Uterus (tissue), 4 donors: ENCODE measurements around the gene XRN2. TPM values are rescaled to one million over a fixed set of nuclear protein-coding genes. Genes with fewer than 3 reads are reported as not detected.

Experiments used
- DNase-seq, 2 donors: peaks; one replicate each; pipeline ENCODE4 v3.0.0-alpha.2; 2019 to 2020
- H3K27ac ChIP-seq, 2 donors: fragments of 200-600 bp; sonication (generic); 1 replicate in 1 of 2; 2 replicates in 1 of 2; pipeline ENCODE4 v1.5.1; 2016 to 2018
- H3K27me3 ChIP-seq, 2 donors: fragments of 200-600 bp; sonication (generic); one replicate each; pipeline ENCODE4 v1.5.1; 2018 to 2019; ENCODE audit warnings: control low read depth in 1 of 2
- H3K36me3 ChIP-seq, 2 donors: fragments of 200-600 bp; sonication (generic); one replicate each; pipeline ENCODE4 v1.5.1; 2019; ENCODE audit warnings: control low read depth in 1 of 2
- H3K4me1 ChIP-seq, 2 donors: fragments of 200-600 bp; sonication (generic); one replicate each; pipeline ENCODE4 v1.5.1; 2018 to 2019; ENCODE audit warnings: control low read depth in 1 of 2
- H3K4me3 ChIP-seq, 2 donors: fragments of 200-600 bp; sonication (generic); 1 replicate in 1 of 2; 2 replicates in 1 of 2; pipeline ENCODE4 v1.5.1; 2018 to 2019; ENCODE audit warnings: mild to moderate bottlenecking in 1 of 2
- H3K9me3 ChIP-seq, 2 donors: fragments of 200-600 bp; sonication (generic); one replicate each; pipeline ENCODE4 v1.5.1; 2019; ENCODE audit warnings: control low read depth in 1 of 2
- CTCF ChIP-seq, 4 experiments: fragments of 200-600 bp in 2 of 4; fragments of 450-650 bp in 2 of 4; sonication (generic) in 2 of 4; IDR thresholded peaks; one replicate each; pipeline ENCODE4 v1.5.1; 2016 to 2019; ENCODE audit warnings: antibody characterized with exemption in 4 of 4, mild to moderate bottlenecking in 2 of 4, moderate library complexity in 1 of 4
- POLR2A ChIP-seq, 2 donors: fragments of 450-650 bp; IDR thresholded peaks; one replicate each; pipeline ENCODE4 v1.6.1; 2016; ENCODE audit warnings: antibody characterized with exemption in 2 of 2, mild to moderate bottlenecking in 1 of 2, moderate library complexity in 1 of 2
- intact Hi-C: fragments of 100-400 bp; cut with DNase I; formaldehyde crosslinking; loops from one replicate; pipeline ENCODE4 v1.15.1; 2023; ENCODE audit warnings: low total_unique reads
- total RNA-seq, 4 donors: library from RNA; depleted of rRNA in 3 of 4; stranded (reverse); fragments of >200 nt in 3 of 4; gene quantifications; one replicate each; pipeline versions ENCODE4 v1.1.0 to v1.2.4, GENCODE V29; 2014 to 2023
- donor health status: DM: yes; HTN: yes; CAD: no.

Gene XRN2
- total RNA-seq, 4 donors from 2014 or later, result 32.6 to 100 (median 51.7) TPM

GRCh38 chr20:21272279-21272678 is 30.9 kb upstream of the XRN2 start:
- Histone ChIP-seq H3K4me1 (no peaks in the 10 kb centered on the region), H3K4me3 (no peak overlapping the region), H3K27ac (no peak overlapping the region), H3K27me3 (no peaks in the 10 kb centered on the region), H3K9me3 (no peaks in the 10 kb centered on the region), H3K36me3 (no peaks in the 10 kb centered on the region)
- intact Hi-C loops, result no loop called here
- DNase-seq, result no peak
- no peak for TF ChIP-seq POLR2A (IDR thresholded peaks at IDR 0.05)
- TF ChIP-seq CTCF (IDR thresholded peaks at IDR 0.05), result no peak

- intact Hi-C loops, result no loop called here
- Histone ChIP-seq H3K4me3 (no peak overlapping the region), H3K36me3 (no peaks in the 10 kb centered on the region), H3K9me3 (no peaks in the 10 kb centered on the region), H3K27ac (no peak overlapping the region), H3K4me1 (no peaks in the 10 kb centered on the region), H3K27me3 (no peaks in the 10 kb centered on the region)
- no peak for DNase-seq
- TF ChIP-seq CTCF (IDR thresholded peaks at IDR 0.05) (no peak), POLR2A (IDR thresholded peaks at IDR 0.05) (no peak)
Measured at GRCh38 chr20:21272679-21273078, 30.5 kb upstream of the XRN2 start.

- Histone ChIP-seq H3K27me3 (no peaks in the 10 kb centered on the region), H3K27ac (no peak overlapping the region), H3K9me3 (no peaks in the 10 kb centered on the region), H3K36me3 (no peaks in the 10 kb centered on the region), H3K4me1 (no peaks in the 10 kb centered on the region), H3K4me3 (no peak overlapping the region)
- no peak for TF ChIP-seq CTCF (IDR thresholded peaks at IDR 0.05)
- TF ChIP-seq POLR2A (IDR thresholded peaks at IDR 0.05), result no peak
- intact Hi-C loops, result no loop called here
- no peak for DNase-seq
Measured at GRCh38 chr20:21273755-21274386, 29.3 kb upstream of the XRN2 start.

DNA sequence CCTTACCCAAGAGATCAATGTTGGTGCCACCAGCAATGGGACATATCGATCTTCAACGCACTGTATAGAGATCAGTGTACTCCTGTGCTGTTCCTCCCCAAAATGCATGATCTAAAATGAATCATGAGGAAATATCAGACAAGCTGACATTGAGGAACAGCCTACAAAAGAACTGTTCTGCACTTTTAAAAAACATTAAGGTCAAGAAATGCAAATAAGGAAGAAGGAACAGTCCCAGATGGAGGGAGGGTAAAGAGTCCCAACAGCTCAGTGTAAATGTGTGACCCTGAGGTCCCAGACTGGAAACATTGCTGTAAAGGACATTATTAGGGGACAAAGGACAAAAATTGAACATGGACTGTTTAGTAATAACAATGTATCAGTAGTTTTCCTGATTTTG is 24.3 kb upstream of the XRN2 start:
- TF ChIP-seq CTCF (IDR thresholded peaks at IDR 0.05) (no peak), POLR2A (IDR thresholded peaks at IDR 0.05) (no peak)
- intact Hi-C loops, result no loop called here
- no peaks in the 10 kb centered on the region for H3K27me3 ChIP-seq
- no peak overlapping the region for H3K4me3 ChIP-seq
- H3K36me3 ChIP-seq, result no peaks in the 10 kb centered on the region
- DNase-seq, result no peak
- no peaks in the 10 kb centered on the region for H3K9me3 ChIP-seq
- H3K4me1 ChIP-seq, result no peaks in the 10 kb centered on the region
- no peak overlapping the region for H3K27ac ChIP-seq

GRCh38 chr20:21279706-21280521 is 23.2 kb upstream of the XRN2 start:
- no peak for DNase-seq
- H3K27ac ChIP-seq, result no peak overlapping the region
- no peaks in the 10 kb centered on the region for H3K4me1 ChIP-seq
- no peak overlapping the region for H3K4me3 ChIP-seq
- TF ChIP-seq CTCF (IDR thresholded peaks at IDR 0.05) (no peak), POLR2A (IDR thresholded peaks at IDR 0.05) (no peak)
- H3K36me3 ChIP-seq, result no peaks in the 10 kb centered on the region
- H3K9me3 ChIP-seq, result no peaks in the 10 kb centered on the region
- intact Hi-C loops, result no loop called here
- no peaks in the 10 kb centered on the region for H3K27me3 ChIP-seq
